Memory B cell (primary cell): ENCODE measurements around the gene CNP.
"Not testable (repeated sequence)": the region's sequence is repeated elsewhere in the genome, so short reads cannot be mapped to it uniquely, and the experiment has no call there.

Experiments
- ATAC-seq: fragments of 150-1000 bp; cut with Tn5 transposase; 2 replicates; pipeline ENCODE4 v1.10.0; 2021; ENCODE audit warnings: low read depth, mild to moderate bottlenecking, moderate library complexity
- DNase-seq, 2 donors: peaks; one replicate each; pipeline ENCODE4 v3.0.0; 2022; ENCODE audit warnings: low spot score in 2 of 2
- H3K27ac Mint-ChIP-seq: one replicate; pipeline ENCODE4 v1.8.0; 2022; ENCODE audit warnings: mild to moderate bottlenecking, moderate library complexity, mixed read lengths
- H3K27me3 Mint-ChIP-seq: one replicate; pipeline ENCODE4 v1.8.0; 2022; ENCODE audit warnings: mixed read lengths
- H3K36me3 Mint-ChIP-seq: one replicate; pipeline ENCODE4 v1.8.0; 2022; ENCODE audit warnings: mild to moderate bottlenecking, mixed read lengths
- H3K4me1 Mint-ChIP-seq: one replicate; pipeline ENCODE4 v1.8.0; 2022; ENCODE audit warnings: mixed read lengths
- H3K4me3 Mint-ChIP-seq: one replicate; pipeline ENCODE4 v1.8.0; 2022; ENCODE audit warnings: mild to moderate bottlenecking, moderate library complexity, mixed read lengths
- H3K9me3 Mint-ChIP-seq: one replicate; pipeline ENCODE4 v1.8.0; 2022; ENCODE audit warnings: mixed read lengths

The CNP gene

GRCh38 chr17:41992576-41992975 lies 26.0 kb downstream of the CNP start:
- ATAC-seq (no peak), DNase-seq (no peak)
- no peak overlapping the region for H3K27ac Mint-ChIP-seq
- H3K4me3 Mint-ChIP-seq, result no peak overlapping the region
- H3K27me3 Mint-ChIP-seq, result no peaks in the 10 kb centered on the region
- H3K9me3 Mint-ChIP-seq, result no peaks in the 10 kb centered on the region
- H3K36me3 Mint-ChIP-seq, result peaks cover 26% of the 10 kb centered on the region
- H3K4me1 Mint-ChIP-seq, result peaks cover 14% of the 10 kb centered on the region

GRCh38 chr17:41996855-41997164 lies 30.2 kb downstream of the CNP start:
- peaks cover 20% of the 10 kb centered on the region for H3K4me1 Mint-ChIP-seq
- peak overlapping the region; percentile 92 for H3K27ac Mint-ChIP-seq

DNA sequence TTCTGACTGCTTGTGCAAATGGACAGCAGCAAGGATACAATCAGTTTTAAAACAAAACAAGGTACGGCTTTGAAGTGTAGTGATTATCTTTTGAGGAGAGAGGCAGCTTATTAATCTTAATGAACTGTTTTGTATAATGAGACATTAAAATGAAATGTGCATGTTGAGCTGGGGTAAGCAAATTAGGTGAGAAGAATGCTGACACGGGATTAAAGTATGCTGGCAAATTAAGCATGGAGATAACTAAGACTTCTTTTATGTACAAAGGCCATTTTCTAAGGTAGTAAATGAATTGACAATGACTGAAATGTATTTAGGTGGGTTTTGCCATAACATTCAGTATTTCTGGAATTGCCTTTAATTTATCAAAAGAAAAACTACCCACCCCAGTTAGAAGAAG lies 31.9 kb downstream of the CNP start:
- peaks cover 24% of the 10 kb centered on the region for H3K4me1 Mint-ChIP-seq
- no peak overlapping the region for H3K4me3 Mint-ChIP-seq
- ATAC-seq, result no peak
- DNase-seq, result no peak
- H3K27me3 Mint-ChIP-seq, result no peaks in the 10 kb centered on the region
- H3K9me3 Mint-ChIP-seq, result no peaks in the 10 kb centered on the region
- no peak overlapping the region for H3K27ac Mint-ChIP-seq
- peaks cover 29% of the 10 kb centered on the region for H3K36me3 Mint-ChIP-seq

More at GRCh38 chr17:41996855-41997164, 30.2 kb downstream of the CNP start:
- H3K9me3 Mint-ChIP-seq, result no peaks in the 10 kb centered on the region
- peak overlapping the region; percentile 76 for H3K4me3 Mint-ChIP-seq
- DNase-seq (no peak), ATAC-seq (no peak)
- H3K36me3 Mint-ChIP-seq, result peaks cover 25% of the 10 kb centered on the region
- no peaks in the 10 kb centered on the region for H3K27me3 Mint-ChIP-seq

DNA sequence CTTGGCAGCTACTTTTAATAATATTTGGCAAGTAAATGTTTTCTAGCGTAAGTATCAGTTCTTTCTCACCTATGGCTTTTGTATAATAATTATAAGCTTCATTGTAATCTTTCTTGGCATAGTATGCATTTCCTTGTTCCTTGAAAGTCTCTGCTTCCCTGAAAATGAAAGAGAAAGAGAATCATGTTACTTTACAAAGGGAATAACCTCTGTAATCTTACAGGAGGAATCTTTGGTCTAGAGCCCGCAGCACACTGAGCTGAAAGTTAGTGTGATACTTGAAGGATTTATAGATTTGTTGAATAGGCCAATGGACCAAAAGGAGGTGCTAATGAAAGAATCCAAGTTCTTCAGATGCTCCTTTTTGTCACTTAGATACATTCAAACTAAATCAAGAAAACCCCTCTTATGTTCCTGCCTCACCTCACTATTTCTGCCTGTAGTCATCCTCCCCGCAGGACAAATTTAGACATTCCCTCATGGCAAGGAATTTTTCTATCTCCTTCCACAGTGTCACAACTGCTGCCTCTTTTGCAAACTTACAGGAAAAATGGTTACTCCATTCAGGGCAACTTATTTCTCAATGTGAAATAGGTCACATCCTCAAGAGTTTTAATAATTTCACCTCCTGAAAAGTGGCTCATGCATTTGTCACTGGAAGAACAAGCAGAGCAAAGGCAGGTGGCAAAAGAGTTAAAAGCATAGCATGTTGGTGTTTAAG lies 34.0 kb downstream of the CNP start:
- no peaks in the 10 kb centered on the region for H3K9me3 Mint-ChIP-seq
- no peak overlapping the region for H3K27ac Mint-ChIP-seq
- no peaks in the 10 kb centered on the region for H3K27me3 Mint-ChIP-seq
- H3K4me3 Mint-ChIP-seq, result no peak overlapping the region
- ATAC-seq (no peak), DNase-seq (no peak)
- peaks cover 28% of the 10 kb centered on the region for H3K36me3 Mint-ChIP-seq
- peaks cover 24% of the 10 kb centered on the region for H3K4me1 Mint-ChIP-seq

DNA sequence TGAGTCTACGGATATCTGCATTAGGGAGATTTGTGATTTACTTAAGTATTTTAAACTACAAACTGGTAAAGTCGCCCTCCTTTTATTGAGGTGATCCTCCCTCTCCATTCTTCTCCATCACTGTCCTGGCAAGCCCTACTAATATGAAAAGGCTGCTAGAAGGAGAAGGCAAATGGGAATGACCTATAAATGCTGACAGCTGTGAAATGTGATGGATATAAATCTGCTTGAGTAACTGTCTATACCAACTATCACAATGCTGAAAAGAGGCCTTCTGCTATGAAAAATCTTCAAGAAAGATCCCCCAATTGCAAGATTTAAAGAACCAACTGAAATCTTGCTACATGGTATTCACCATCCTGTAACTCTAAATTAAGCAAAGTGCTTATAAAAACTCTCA lies 35.1 kb downstream of the CNP start:
- no peak for DNase-seq
- Mint-ChIP-seq H3K4me1 (peaks cover 13% of the 10 kb centered on the region), H3K4me3 (no peak overlapping the region), H3K36me3 (peaks cover 21% of the 10 kb centered on the region), H3K27ac (no peak overlapping the region), H3K9me3 (no peaks in the 10 kb centered on the region), H3K27me3 (no peaks in the 10 kb centered on the region)
- no peak for ATAC-seq

DNA sequence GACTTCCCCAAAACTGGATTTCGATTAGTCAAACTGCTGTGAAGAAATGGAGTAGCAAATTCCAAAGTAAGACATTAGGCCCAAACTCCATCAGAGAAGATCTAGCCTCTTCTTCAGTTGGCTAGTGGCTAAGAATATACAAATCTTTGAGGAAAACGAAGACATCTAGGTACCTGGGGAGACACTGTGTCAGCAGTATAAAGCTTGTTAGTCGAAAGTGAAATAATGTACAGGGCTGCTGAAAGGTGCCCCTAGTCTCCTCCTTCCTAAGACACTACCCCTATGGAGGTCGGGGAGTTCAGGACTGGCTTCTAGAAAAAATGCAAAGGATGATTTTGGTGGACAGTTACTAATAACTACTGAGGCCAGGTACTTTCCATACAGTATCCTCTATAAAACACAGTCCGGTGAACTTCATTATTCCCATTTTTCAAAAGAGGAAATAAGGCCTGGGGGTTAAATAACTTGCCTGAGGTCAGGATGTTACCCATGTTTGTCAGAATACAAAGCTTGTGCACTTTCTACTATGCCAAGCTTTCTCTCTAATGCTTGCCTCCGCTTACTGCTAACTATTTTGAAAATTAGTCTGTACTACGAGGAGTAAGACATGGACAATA lies 35.7 kb downstream of the CNP start:
- Mint-ChIP-seq H3K27ac (no peak overlapping the region), H3K4me1 (peaks cover 12% of the 10 kb centered on the region), H3K4me3 (no peak overlapping the region), H3K9me3 (no peaks in the 10 kb centered on the region), H3K36me3 (peaks cover 20% of the 10 kb centered on the region), H3K27me3 (no peaks in the 10 kb centered on the region)
- DNase-seq, result no peak
- no peak for ATAC-seq

DNA sequence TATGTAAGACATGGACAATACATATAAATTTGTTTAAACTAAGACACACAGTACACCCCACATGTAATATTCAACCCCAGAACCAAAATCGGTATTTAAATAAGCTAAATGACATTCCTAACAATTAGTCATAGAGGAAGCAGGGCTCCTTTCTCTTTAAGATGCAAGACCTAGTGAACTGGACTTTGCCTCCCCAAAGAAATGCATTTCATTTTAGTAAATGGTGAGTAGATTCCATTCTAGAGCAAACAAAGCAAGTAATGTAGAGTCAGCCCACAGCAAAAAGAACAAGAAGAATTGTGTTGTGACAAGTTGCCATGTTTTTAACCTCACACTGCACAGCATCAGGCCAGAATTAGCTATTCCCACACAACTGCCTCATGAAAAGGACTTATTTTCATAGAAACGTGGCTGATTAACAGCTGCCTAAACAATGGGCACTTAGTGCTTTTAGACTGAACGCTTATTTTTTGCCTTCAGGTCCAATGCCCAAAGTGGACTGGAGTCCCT lies 36.3 kb downstream of the CNP start:
- H3K9me3 Mint-ChIP-seq, result no peaks in the 10 kb centered on the region
- DNase-seq, result no peak
- no peak for ATAC-seq
- no peaks in the 10 kb centered on the region for H3K27me3 Mint-ChIP-seq
- peak overlapping the region; percentile 8 for H3K27ac Mint-ChIP-seq
- H3K4me1 Mint-ChIP-seq, result peaks cover 12% of the 10 kb centered on the region
- peaks cover 18% of the 10 kb centered on the region for H3K36me3 Mint-ChIP-seq
- no peak overlapping the region for H3K4me3 Mint-ChIP-seq

GRCh38 chr17:42005166-42005565 lies 38.6 kb downstream of the CNP start:
- Mint-ChIP-seq H3K4me1 (peaks cover 19% of the 10 kb centered on the region), H3K27me3 (no peaks in the 10 kb centered on the region), H3K9me3 (no peaks in the 10 kb centered on the region), H3K4me3 (no peak overlapping the region), H3K36me3 (peaks cover 13% of the 10 kb centered on the region), H3K27ac (no peak overlapping the region)
- no peak for ATAC-seq
- no peak for DNase-seq

DNA sequence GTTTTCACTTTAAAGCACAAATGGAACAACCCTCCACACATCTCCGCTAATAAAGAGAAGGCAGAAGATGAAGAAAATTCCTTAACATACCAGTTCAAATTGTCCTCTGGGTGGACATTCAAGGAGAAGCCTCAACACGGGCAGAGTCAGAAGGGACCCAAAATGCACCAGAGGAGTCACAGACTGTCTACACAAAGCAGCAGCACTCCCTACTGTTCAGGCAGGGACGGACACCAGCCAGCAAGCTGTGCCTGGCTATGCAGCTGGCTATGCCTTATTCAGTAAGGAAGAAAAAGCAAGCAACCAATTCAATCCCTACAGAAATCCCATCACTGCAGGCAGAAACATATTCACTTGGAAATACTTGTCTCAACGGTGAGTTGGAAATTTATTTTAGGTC lies 42.6 kb downstream of the CNP start:
- Mint-ChIP-seq H3K27ac (no peak overlapping the region), H3K4me1 (peaks cover 33% of the 10 kb centered on the region), H3K4me3 (no peak overlapping the region), H3K36me3 (peaks cover 4% of the 10 kb centered on the region), H3K27me3 (no peaks in the 10 kb centered on the region), H3K9me3 (no peaks in the 10 kb centered on the region)
- ATAC-seq (peak; percentile 53), DNase-seq (no peak)

DNA sequence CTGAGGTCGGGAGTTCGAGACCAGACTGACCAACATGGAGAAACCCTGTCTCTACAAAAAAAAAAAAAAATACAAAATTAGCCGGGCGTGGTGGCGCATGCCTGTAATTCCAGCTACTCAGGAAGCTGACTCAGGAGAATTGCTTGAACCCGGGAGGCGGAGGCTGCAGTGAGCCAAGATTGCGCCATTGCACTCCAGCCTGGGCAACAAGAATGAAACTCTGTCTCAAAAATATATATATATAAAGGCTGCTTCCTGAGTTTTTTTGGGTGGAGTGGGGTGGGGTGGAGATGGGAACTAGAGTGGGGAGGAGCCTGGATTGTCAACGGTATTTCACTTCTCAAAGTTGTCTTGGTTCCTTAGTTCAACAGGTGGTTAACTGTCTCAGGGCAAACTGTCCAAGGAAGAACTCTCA lies 43.7 kb downstream of the CNP start:
- peak overlapping the region; percentile 25 for H3K27ac Mint-ChIP-seq
- not testable (repeated sequence) for H3K36me3 Mint-ChIP-seq, DNase-seq, H3K27me3 Mint-ChIP-seq, H3K4me3 Mint-ChIP-seq, ATAC-seq, H3K9me3 Mint-ChIP-seq
- peaks cover 35% of the 10 kb centered on the region for H3K4me1 Mint-ChIP-seq

- H3K27me3 Mint-ChIP-seq, result no peaks in the 10 kb centered on the region
- DNase-seq, result no peak
- H3K36me3 Mint-ChIP-seq, result peaks cover 4% of the 10 kb centered on the region
- H3K27ac Mint-ChIP-seq, result peak overlapping the region; percentile 25
- H3K4me1 Mint-ChIP-seq, result peaks cover 39% of the 10 kb centered on the region
- ATAC-seq, result no peak
- H3K9me3 Mint-ChIP-seq, result no peaks in the 10 kb centered on the region
- no peak overlapping the region for H3K4me3 Mint-ChIP-seq
Measured at GRCh38 chr17:42010898-42011516, 44.4 kb downstream of the CNP start.

- not testable (repeated sequence) for H3K27me3 Mint-ChIP-seq, DNase-seq, H3K4me3 Mint-ChIP-seq, H3K36me3 Mint-ChIP-seq, H3K27ac Mint-ChIP-seq, ATAC-seq, H3K9me3 Mint-ChIP-seq
- H3K4me1 Mint-ChIP-seq, result peaks cover 44% of the 10 kb centered on the region
Measured at GRCh38 chr17:42012363-42012762, 45.8 kb downstream of the CNP start.

GRCh38 chr17:42013740-42014139 lies 47.1 kb downstream of the CNP start:
- not testable (repeated sequence) for H3K27me3 Mint-ChIP-seq, H3K36me3 Mint-ChIP-seq, H3K9me3 Mint-ChIP-seq, ATAC-seq, DNase-seq, H3K4me3 Mint-ChIP-seq
- peaks cover 53% of the 10 kb centered on the region for H3K4me1 Mint-ChIP-seq
- peak overlapping the region; percentile 80 for H3K27ac Mint-ChIP-seq

DNA sequence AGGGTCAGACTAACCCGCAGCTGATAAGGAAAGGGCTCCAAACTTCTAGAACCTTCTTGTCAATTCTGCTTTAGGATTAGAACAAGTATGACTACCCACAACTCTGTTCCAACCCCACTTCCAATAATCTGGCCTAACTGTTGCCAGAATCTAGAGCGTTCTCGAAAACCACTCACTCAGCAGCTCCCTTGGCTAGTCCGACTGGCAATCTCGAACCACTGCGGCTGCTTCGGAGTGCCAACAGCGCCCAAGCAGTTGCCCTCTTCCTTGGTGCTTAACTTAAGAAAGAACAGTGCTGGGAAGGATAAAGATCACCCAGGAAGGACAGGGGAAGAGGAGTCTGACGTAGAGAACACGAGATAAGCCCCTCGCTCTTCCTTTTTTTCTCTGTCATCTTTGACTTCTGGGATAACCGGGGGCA lies 49.8 kb downstream of the CNP start:
- Mint-ChIP-seq H3K9me3 (no peaks in the 10 kb centered on the region), H3K4me1 (peaks cover 52% of the 10 kb centered on the region), H3K36me3 (peaks cover 3% of the 10 kb centered on the region), H3K27me3 (no peaks in the 10 kb centered on the region), H3K27ac (peak overlapping the region; percentile 94), H3K4me3 (peak overlapping the region; percentile 93)
- no peak for ATAC-seq
- DNase-seq, result no peak
